Upper lobe of right lung (tissue), 1 donor: ENCODE data around the gene LMAN1L. TPM values are rescaled to one million over a fixed set of nuclear protein-coding genes. Genes with fewer than 3 reads are reported as not detected.
A peak's percentile ranks its signal among the peaks of the same experiment; 100 is the strongest.

Source experiments
- ATAC-seq: fragments of 200-7000 bp; cut with Tn5 transposase; one replicate; pipeline ENCODE4 v1.9.1; 2020; ENCODE audit warnings: mild to moderate bottlenecking, moderate library complexity
- DNase-seq: peaks from one replicate; pipeline ENCODE4 v3.0.0-alpha.2; 2020
- H3K27ac ChIP-seq: fragments of 200-600 bp; one replicate; pipeline ENCODE4 v1.8.0; 2022
- H3K27me3 ChIP-seq: fragments of 200-600 bp; one replicate; pipeline ENCODE4 v1.8.0; 2022; ENCODE audit warnings: mild to moderate bottlenecking
- H3K36me3 ChIP-seq: fragments of 200-600 bp; one replicate; pipeline ENCODE4 v1.8.0; 2022
- H3K4me1 ChIP-seq: fragments of 200-600 bp; one replicate; pipeline ENCODE4 v1.8.0; 2022
- H3K4me3 ChIP-seq: fragments of 200-600 bp; one replicate; pipeline ENCODE4 v1.8.0; 2022; ENCODE audit warnings: mild to moderate bottlenecking
- H3K9me3 ChIP-seq: fragments of 200-600 bp; one replicate; pipeline ENCODE4 v1.8.0; 2022
- CTCF ChIP-seq: fragments of 200-600 bp; IDR thresholded peaks from one replicate; pipeline ENCODE4 v1.8.0; 2022; ENCODE audit warnings: antibody characterized with exemption
- intact Hi-C: fragments of 100-400 bp; cut with DNase I; formaldehyde crosslinking; loops from one replicate; pipeline ENCODE4 v1.11.0; 2022
- total RNA-seq: library from RNA; stranded (reverse); fragmentation: NEBNext Ultra II Directional; extraction: Animal tissue kit (Norgen Biotek cat#: 25700); gene quantifications from one replicate; pipeline ENCODE4 v1.2.1, GENCODE V29; 2021
- donor health status: DM: no; HTN: yes; CAD: no; lungs with severe emphysema.

The LMAN1L gene
- total RNA-seq, 1 donor from 2014 or later, result not detected

- DNase-seq (no peak), ATAC-seq (peak; percentile 45)
- H3K4me1 ChIP-seq, result peaks cover 25% of the 10 kb centered on the region
- peaks cover 23% of the 10 kb centered on the region for H3K36me3 ChIP-seq
- H3K4me3 ChIP-seq, result no peak overlapping the region
- TF ChIP-seq CTCF, result no peak
- no peaks in the 10 kb centered on the region for H3K9me3 ChIP-seq
- intact Hi-C loops, result no loop called here
- no peaks in the 10 kb centered on the region for H3K27me3 ChIP-seq
- no peak overlapping the region for H3K27ac ChIP-seq
Measured at GRCh38 chr15:74857082-74857655, 44.5 kb downstream of the LMAN1L start.

- TF ChIP-seq CTCF, result no peak
- Histone ChIP-seq H3K27me3 (no peaks in the 10 kb centered on the region), H3K4me1 (peaks cover 25% of the 10 kb centered on the region), H3K9me3 (no peaks in the 10 kb centered on the region), H3K27ac (no peak overlapping the region), H3K4me3 (no peak overlapping the region), H3K36me3 (peaks cover 17% of the 10 kb centered on the region)
- ATAC-seq (no peak), DNase-seq (no peak)
- intact Hi-C loops, result no loop called here
Measured at GRCh38 chr15:74857671-74858368, 45.2 kb downstream of the LMAN1L start.

- no peaks in the 10 kb centered on the region for H3K27me3 ChIP-seq
- TF ChIP-seq CTCF, result no peak
- peaks cover 11% of the 10 kb centered on the region for H3K36me3 ChIP-seq
- H3K4me3 ChIP-seq, result no peak overlapping the region
- H3K4me1 ChIP-seq, result peaks cover 28% of the 10 kb centered on the region
- no peaks in the 10 kb centered on the region for H3K9me3 ChIP-seq
- ATAC-seq (no peak), DNase-seq (no peak)
- intact Hi-C loops, result no loop called here
- H3K27ac ChIP-seq, result no peak overlapping the region
Measured at GRCh38 chr15:74858369-74858740, 45.7 kb downstream of the LMAN1L start.

GRCh38 chr15:74863239-74864056, 50.8 kb downstream of the LMAN1L start:
- peak; percentile 11 for ATAC-seq
- Histone ChIP-seq H3K27ac (peak overlapping the region; percentile 36), H3K4me1 (peaks cover 45% of the 10 kb centered on the region)

GRCh38 chr15:74864296-74864695, 51.7 kb downstream of the LMAN1L start:
- DNase-seq (no peak), ATAC-seq (no peak)
- TF ChIP-seq CTCF, result no peak
- H3K4me3 ChIP-seq, result no peak overlapping the region
- H3K36me3 ChIP-seq, result no peaks in the 10 kb centered on the region
- intact Hi-C loops, result no loop called here
- H3K9me3 ChIP-seq, result no peaks in the 10 kb centered on the region
- no peak overlapping the region for H3K27ac ChIP-seq
- H3K4me1 ChIP-seq, result peaks cover 53% of the 10 kb centered on the region
- H3K27me3 ChIP-seq, result no peaks in the 10 kb centered on the region

More at GRCh38 chr15:74863239-74864056, 50.8 kb downstream of the LMAN1L start:
- TF ChIP-seq CTCF, result no peak
- intact Hi-C loops, result no loop called here
- Histone ChIP-seq H3K36me3 (no peaks in the 10 kb centered on the region), H3K9me3 (no peaks in the 10 kb centered on the region), H3K4me3 (no peak overlapping the region), H3K27me3 (no peaks in the 10 kb centered on the region)
- DNase-seq, result no peak
